ENCODE data around the gene SLC22A14.

DNA sequence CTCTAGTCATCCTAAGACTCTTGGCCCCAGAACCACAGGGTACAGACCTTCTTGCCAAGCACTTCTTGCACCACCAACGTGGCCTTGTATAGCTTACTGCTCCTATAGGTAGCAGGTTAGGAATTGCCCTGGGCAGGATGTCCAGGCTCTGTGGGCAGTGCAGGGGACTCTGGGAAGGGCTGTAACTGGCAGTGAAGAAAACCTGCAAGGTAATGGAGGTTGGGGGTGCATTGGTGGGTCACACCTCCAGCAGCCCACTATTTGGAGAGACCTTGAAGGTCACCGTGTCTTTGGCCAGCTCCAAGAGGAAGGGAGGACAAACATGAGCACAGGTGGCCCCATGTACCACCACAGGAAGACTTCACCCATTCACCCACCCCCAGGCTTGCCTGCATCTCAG lies 43.2 kb downstream of the SLC22A14 start:
- no peak for TF ChIP-seq ZNF518B (CRISPR knock-in tag; IDR thresholded peaks at IDR 0.05)
- TF ChIP-seq, protein P1, sequence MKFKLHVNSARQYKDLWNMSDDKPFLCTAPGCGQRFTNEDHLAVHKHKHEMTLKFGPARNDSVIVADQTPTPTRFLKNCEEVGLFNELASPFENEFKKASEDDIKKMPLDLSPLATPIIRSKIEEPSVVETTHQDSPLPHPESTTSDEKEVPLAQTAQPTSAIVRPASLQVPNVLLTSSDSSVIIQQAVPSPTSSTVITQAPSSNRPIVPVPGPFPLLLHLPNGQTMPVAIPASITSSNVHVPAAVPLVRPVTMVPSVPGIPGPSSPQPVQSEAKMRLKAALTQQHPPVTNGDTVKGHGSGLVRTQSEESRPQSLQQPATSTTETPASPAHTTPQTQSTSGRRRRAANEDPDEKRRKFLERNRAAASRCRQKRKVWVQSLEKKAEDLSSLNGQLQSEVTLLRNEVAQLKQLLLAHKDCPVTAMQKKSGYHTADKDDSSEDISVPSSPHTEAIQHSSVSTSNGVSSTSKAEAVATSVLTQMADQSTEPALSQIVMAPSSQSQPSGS (CRISPR knock-in tag; IDR thresholded peaks at IDR 0.05) = no peak

All from K562 (cell line).